Muscle layer of colon (tissue), 2 donors: ENCODE data around the gene SERGEF.

Experiments
- H3K27ac ChIP-seq: one replicate; pipeline ENCODE4 v1.7.0; 2013; ENCODE audit warnings: low read depth, mild to moderate bottlenecking, low read length, moderate library complexity
- H3K27me3 ChIP-seq, 2 donors: one replicate each; pipeline ENCODE4 v1.7.0; 2013; ENCODE audit warnings: low read length in 2 of 2, mild to moderate bottlenecking in 2 of 2; ENCODE audit not compliant: insufficient read depth in 2 of 2, control insufficient read depth in 1 of 2
- H3K36me3 ChIP-seq: one replicate; pipeline ENCODE4 v1.7.0; 2013; ENCODE audit warnings: mild to moderate bottlenecking, low read length; ENCODE audit not compliant: insufficient read depth
- H3K4me1 ChIP-seq: one replicate; pipeline ENCODE4 v1.7.0; 2013; ENCODE audit warnings: mild to moderate bottlenecking, low read length; ENCODE audit not compliant: insufficient read depth
- H3K4me3 ChIP-seq, 2 donors: one replicate each; pipeline ENCODE4 v1.7.0; 2013; ENCODE audit warnings: low read length in 2 of 2, low read depth in 1 of 2, mild to moderate bottlenecking in 1 of 2, moderate library complexity in 1 of 2
- H3K9ac ChIP-seq: one replicate; pipeline ENCODE4 v1.7.0; 2013; ENCODE audit warnings: low read length
- H3K9me3 ChIP-seq: one replicate; pipeline ENCODE4 v1.7.0; 2013; ENCODE audit warnings: mild to moderate bottlenecking, low read length
- donor health status: abdominal sarcoma.
- donor health status: Adenocarcinoma of cecum.

SERGEF gene

DNA sequence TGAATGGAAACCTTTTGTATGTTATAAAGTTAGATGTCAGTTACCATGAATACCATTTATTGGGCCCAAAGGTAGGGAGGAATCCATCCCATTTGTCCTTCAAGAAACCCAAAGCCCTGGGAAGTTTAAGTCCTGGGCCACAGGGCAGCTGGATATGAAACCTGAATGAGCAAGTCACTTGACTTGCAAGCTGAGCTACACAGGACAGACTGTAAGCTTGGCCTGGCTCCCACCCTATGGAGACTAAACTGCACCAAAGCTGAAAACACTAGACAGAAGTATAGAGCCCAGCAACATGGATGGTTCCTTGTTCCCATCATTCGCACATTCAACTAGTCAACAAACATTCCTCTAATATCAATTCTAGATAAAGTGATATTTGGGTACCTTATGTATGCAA lies 207.0 kb downstream of the SERGEF start:
- Histone ChIP-seq H3K4me1 (no peaks in the 10 kb centered on the region), H3K9ac (no peak overlapping the region), H3K9me3 (no peaks in the 10 kb centered on the region), H3K27me3 (no peaks in the 10 kb centered on the region), H3K4me3 (no peak overlapping the region), H3K27ac (no peak overlapping the region), H3K36me3 (no peaks in the 10 kb centered on the region)

DNA sequence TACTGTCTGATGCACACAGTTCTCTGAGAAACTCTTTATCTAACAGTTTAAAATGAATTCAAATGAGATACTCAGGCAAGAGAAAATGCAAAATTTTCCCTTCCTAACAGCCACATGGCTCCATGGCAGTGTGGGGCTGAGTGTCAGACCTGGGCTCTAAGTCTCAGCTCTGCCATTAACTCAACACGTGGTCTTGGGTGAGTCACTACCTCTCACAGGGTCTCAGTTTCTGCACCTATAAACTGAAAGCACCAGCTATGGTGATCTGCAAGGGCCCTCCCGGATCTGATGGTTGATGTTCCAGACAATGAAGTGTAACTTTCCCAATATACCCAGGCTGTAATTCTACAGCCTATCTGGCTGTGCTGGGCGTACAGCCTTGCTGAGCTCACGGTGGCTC lies 207.8 kb downstream of the SERGEF start:
- H3K4me1 ChIP-seq = no peaks in the 10 kb centered on the region
- H3K27ac ChIP-seq = no peak overlapping the region
- H3K4me3 ChIP-seq = no peak overlapping the region
- no peaks in the 10 kb centered on the region for H3K9me3 ChIP-seq
- no peak overlapping the region for H3K9ac ChIP-seq
- no peaks in the 10 kb centered on the region for H3K27me3 ChIP-seq
- H3K36me3 ChIP-seq = no peaks in the 10 kb centered on the region

DNA sequence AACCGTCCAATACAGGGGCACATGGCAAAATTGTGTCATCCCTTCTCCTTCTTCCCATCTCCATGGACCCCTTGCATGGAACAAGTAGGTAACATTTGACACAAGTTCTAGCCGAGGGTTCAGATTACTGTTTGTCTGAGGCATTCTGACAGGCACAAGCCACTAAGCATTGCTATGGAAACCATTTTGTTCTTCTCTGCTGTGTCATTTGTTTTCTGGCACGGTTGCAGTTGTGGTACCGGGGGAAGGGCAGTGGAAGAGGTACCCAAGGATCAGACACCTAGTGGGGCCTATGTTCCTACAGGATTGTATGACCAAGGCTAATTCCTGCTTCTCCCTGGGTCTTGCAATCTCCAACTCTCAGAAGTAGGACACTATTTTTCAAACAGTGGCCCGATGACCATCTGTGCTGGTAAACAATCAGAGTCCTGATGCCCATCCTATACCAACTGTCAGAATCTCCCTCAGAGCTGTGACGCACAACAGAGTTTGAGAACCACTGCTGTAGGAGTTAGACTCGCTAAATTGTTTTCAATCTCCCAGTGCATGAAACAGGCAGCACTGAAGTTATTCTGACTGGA lies 209.0 kb downstream of the SERGEF start:
- H3K9me3 ChIP-seq = no peaks in the 10 kb centered on the region
- H3K4me1 ChIP-seq = no peaks in the 10 kb centered on the region

DNA sequence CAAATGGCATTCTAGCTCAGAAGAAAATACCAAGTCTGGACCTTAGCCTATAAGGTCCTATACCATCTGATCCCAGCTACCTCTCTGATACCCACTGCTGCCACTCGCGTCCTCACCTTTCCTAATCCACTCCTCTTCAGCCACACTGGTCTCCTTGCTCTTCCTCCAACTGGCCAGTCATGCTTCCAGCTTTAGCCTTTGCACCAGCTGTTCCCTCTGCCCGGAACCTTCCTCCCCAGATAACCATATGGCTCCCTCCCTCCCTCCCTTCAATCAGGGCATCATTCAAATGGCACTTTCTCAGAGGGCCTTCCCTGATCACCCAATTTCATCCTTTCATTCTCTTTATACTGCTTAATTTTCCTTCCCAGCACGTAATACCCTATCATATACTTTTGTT lies 210.4 kb downstream of the SERGEF start:
- H3K9me3 ChIP-seq = no peaks in the 10 kb centered on the region
- H3K4me3 ChIP-seq = no peak overlapping the region
- H3K27me3 ChIP-seq = no peaks in the 10 kb centered on the region
- H3K36me3 ChIP-seq = no peaks in the 10 kb centered on the region
- no peak overlapping the region for H3K9ac ChIP-seq
- H3K4me1 ChIP-seq = no peaks in the 10 kb centered on the region
- no peak overlapping the region for H3K27ac ChIP-seq

More for the DNA sequence above, 209.0 kb downstream of the SERGEF start:
- Histone ChIP-seq H3K9ac (no peak overlapping the region), H3K4me3 (no peak overlapping the region), H3K27ac (no peak overlapping the region), H3K27me3 (no peaks in the 10 kb centered on the region), H3K36me3 (no peaks in the 10 kb centered on the region)

DNA sequence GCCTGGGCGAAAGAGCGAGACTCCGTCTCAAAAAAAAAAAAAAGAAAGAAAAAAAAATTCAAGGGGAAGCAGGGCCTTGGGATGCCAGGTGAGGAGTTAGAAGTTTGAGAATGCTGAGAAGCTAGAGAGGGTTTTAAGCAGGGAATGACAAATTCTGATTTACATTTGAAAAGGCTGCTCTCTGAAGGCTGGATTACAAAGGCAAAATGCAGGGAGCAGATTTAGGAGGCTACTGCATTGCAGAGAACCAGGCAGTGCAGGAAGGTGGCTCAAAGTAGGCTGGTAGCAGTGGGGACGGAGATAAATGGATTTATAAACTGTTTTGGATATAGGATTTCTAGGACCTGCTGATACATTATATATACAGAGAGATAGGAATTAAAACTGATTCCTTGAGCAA lies 211.7 kb downstream of the SERGEF start:
- no peak overlapping the region for H3K4me3 ChIP-seq

DNA sequence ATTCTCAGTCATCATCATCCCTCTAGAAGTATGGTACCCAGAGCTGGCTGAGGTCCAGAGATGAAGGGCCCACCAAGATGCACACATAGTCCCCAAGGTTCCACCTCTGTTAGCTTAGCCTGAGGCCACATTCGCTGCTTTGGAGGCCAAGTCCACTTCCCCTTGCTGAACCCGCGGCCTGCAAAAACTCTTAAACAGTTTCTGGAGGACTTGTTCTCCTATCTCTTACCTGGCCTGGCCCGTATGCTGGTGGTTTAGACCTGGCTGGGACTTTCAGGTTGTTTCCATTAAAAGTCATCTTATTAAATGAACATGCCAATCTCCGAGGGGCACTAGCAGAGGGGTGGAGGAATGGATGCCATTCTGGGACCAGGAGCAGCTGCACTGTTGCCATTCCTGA lies 213.7 kb downstream of the SERGEF start:
- Histone ChIP-seq H3K9me3 (no peaks in the 10 kb centered on the region), H3K4me1 (no peaks in the 10 kb centered on the region), H3K9ac (no peak overlapping the region), H3K36me3 (no peaks in the 10 kb centered on the region), H3K27ac (no peak overlapping the region), H3K27me3 (no peaks in the 10 kb centered on the region), H3K4me3 (no peak overlapping the region)

More for the DNA sequence above, 211.7 kb downstream of the SERGEF start:
- Histone ChIP-seq H3K9me3 (no peaks in the 10 kb centered on the region), H3K4me1 (no peaks in the 10 kb centered on the region), H3K27me3 (no peaks in the 10 kb centered on the region), H3K36me3 (no peaks in the 10 kb centered on the region), H3K27ac (no peak overlapping the region), H3K9ac (no peak overlapping the region)

DNA sequence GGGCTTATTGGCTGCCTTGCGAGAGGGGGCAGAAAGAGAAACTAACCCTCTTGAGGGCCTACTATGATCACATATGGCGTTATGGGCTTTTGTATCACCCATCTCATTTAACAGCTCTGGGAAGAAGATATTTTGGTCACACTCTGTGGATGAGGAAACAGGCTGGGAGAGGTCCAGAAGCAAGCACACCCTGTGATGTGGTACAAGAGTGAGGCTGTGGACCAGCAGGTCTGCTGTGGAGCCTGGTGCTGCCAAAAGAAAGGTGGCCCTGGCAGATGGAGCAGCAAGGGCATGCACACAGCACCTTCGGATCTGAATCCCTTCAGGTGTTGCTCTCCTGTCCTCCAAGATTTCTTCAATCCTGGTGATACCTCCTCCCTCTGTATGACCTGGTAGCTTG lies 214.1 kb downstream of the SERGEF start:
- no peak overlapping the region for H3K27ac ChIP-seq
- H3K4me1 ChIP-seq = no peaks in the 10 kb centered on the region
- H3K4me3 ChIP-seq = no peak overlapping the region
- H3K27me3 ChIP-seq = no peaks in the 10 kb centered on the region
- H3K9ac ChIP-seq = no peak overlapping the region
- H3K36me3 ChIP-seq = no peaks in the 10 kb centered on the region
- no peaks in the 10 kb centered on the region for H3K9me3 ChIP-seq

DNA sequence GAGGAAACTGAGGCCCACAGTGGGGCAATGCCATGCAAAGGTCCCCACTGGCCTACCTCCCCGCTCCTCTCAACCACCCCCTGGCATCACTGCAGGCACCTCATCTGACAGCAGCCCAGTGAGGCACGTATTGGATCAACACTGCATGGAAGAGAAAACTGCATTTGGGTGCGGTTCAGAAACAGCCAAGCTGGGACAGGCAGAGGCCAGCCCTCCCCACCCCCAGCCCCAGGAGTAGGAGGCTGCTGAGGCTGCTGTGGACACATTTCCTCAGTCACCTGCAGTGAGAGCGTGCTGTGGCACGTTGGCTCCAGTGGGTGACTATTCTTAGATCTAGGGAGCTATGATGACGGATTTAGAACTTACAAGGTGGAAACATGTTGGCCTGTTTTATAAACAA lies 214.6 kb downstream of the SERGEF start:
- no peak overlapping the region for H3K4me3 ChIP-seq
- H3K36me3 ChIP-seq = no peaks in the 10 kb centered on the region
- H3K9ac ChIP-seq = no peak overlapping the region
- H3K27ac ChIP-seq = no peak overlapping the region
- no peaks in the 10 kb centered on the region for H3K27me3 ChIP-seq
- no peaks in the 10 kb centered on the region for H3K4me1 ChIP-seq
- no peaks in the 10 kb centered on the region for H3K9me3 ChIP-seq

DNA sequence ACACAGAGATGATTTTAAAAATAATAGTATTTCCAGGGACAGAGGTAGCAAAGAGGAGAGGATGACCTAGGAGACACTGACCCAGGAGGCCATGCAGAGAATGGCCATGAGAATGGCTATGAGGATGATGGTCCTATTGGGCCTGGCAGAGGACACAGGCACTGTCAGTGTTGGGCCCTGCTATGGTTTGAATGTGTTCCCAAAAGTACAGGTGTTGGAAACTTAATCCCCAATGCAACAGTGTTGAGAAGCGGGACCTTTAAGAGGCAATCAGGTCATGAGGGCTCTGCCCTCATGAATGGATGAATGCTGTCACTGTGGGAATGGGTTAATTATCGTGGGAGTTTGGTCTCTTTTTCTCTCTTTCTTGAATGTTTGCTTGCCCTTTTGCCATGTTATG lies 216.7 kb downstream of the SERGEF start:
- Histone ChIP-seq H3K4me3 (no peak overlapping the region), H3K9ac (no peak overlapping the region), H3K36me3 (no peaks in the 10 kb centered on the region), H3K27me3 (no peaks in the 10 kb centered on the region), H3K4me1 (no peaks in the 10 kb centered on the region), H3K9me3 (no peaks in the 10 kb centered on the region), H3K27ac (no peak overlapping the region)

DNA sequence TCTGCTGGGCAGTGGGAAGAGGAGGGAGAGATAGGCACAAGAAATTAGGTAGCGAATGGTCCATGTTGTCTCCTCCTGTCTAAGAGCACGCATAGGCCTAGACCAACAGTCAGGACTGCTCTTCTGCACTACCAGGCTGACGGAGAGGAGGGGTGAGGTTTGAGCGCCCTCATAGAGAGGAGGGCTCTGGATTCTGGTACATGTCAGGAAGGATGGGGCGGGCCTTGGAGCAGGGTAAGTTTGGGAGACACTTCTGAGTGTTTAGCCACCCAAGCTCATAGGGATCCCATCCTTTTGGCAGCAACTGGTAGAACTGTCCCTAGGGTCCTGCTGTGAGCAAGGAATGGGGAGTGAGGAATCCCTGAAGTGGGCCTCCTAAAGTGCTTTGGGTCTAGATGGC lies 217.9 kb downstream of the SERGEF start:
- H3K4me1 ChIP-seq = no peaks in the 10 kb centered on the region
- no peaks in the 10 kb centered on the region for H3K9me3 ChIP-seq
- H3K36me3 ChIP-seq = no peaks in the 10 kb centered on the region
- no peak overlapping the region for H3K9ac ChIP-seq
- H3K27me3 ChIP-seq = no peaks in the 10 kb centered on the region
- H3K4me3 ChIP-seq = no peak overlapping the region
- no peak overlapping the region for H3K27ac ChIP-seq

DNA sequence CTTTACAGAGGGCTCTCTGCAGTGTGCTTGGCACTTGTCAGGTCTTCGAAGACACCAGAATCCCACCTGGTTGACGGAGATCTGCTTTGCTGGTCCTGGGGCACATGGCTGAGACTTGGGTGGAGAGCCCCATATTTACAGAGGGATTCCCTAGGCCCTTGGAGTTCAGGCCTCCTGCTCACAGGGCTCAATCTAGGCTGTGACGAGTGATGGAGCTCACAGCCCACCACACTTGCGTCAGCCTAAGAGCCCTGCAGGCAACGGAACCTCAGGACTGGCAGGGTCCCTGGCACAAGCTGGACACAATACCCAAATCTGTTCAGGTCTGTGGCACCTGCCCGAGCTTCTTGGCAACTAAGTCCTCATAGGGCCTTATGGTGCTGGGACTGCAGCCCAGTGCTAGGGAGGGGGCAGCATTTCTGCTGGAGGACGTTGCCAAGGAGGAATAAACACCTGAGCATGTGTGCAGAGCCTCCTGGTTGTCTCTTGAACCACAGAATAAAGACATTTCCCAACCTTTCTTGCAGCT lies 219.1 kb downstream of the SERGEF start:
- Histone ChIP-seq H3K9me3 (no peaks in the 10 kb centered on the region), H3K27ac (no peak overlapping the region), H3K27me3 (no peaks in the 10 kb centered on the region), H3K9ac (no peak overlapping the region), H3K36me3 (no peaks in the 10 kb centered on the region), H3K4me1 (no peaks in the 10 kb centered on the region), H3K4me3 (no peak overlapping the region)

DNA sequence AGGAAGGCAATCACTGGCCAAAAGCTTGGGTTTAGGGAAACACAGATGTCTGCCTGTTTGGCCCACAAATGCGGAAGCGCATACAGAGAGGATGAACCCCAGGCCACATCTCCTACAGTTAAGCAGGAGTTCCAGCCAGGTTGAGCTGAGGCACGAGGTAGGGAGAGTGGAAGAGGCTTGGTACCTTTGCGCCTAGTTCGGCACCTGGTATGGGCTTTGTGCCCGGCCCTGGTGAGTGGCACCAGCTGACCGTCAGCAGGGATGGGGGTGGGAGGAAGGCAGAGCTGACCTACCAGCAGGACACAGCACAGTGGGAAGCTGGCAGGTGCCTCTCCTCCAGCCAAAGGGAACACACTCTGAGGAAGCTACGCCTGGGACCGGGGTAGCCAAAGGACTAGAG lies 220.7 kb downstream of the SERGEF start:
- Histone ChIP-seq H3K4me1 (no peaks in the 10 kb centered on the region), H3K36me3 (no peaks in the 10 kb centered on the region), H3K4me3 (no peak overlapping the region), H3K27ac (no peak overlapping the region), H3K9me3 (no peaks in the 10 kb centered on the region), H3K27me3 (no peaks in the 10 kb centered on the region), H3K9ac (no peak overlapping the region)
